Right renal cortex interstitium (tissue), 3 donors: ENCODE data around the gene MAEA. TPM values are rescaled to one million over a fixed set of nuclear protein-coding genes. Genes with fewer than 3 reads are reported as not detected.
"Not testable (repeated sequence)": the region's sequence is repeated elsewhere in the genome, so short reads cannot be mapped to it uniquely, and the experiment has no call there.

Source experiments
- DNase-seq, 3 donors: peaks; one replicate each; pipeline ENCODE4 v3.0.0-alpha.2; 2013; ENCODE audit warnings: low read depth in 3 of 3, low spot score in 2 of 3
- polyA plus RNA-seq, 3 donors: library from polyadenylated mRNA; unstranded; fragments of 120-200 nt; gene quantifications; one replicate each; pipeline ENCODE4 v1.2.1, GENCODE V29; 2013; ENCODE audit not compliant: insufficient read length in 3 of 3

The MAEA gene
- polyA plus RNA-seq, 3 donors: 58.5 to 58.6 (median 58.6) TPM

DNA sequence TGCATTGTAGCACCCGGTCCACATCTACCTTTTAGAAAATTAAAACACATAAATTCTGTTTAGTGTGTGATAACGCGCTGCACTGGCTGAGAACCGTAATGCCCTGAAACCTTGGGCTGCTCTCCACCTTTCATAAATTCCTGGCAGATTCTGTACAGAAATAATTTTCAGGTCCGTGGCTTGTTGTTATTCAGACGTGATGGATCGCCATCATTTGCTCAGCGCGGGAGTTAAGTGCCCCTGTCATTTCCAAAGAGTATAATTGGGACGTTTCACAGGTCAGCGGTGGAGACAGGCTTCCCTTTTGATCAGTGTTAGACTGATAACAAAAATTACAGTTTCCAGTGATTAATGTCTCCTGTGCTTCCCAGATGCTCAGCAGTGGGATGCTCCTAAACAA is 73.8 kb downstream of the MAEA start:
- DNase-seq: no peak

DNA sequence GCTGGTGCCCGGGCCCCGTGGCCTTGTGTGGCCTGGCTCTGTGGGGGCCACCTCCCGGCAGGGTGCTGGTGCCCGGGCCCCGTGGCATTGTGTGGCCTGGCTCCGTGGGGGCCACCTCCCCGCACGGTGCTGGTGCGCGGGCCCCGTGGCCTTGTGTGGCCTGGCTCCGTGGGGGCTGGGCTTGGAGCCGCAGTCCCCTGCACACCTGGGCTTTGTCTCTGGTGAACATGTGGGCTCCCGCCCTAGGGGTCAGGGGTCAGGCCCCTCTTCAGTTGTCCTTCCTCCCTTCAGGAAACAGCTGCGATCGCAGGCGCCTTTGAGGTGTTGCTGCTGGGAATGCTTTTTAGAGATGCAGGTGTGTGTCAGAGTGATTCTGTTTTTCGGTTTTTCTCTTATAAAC is 74.5 kb downstream of the MAEA start:
- no peak for DNase-seq

DNA sequence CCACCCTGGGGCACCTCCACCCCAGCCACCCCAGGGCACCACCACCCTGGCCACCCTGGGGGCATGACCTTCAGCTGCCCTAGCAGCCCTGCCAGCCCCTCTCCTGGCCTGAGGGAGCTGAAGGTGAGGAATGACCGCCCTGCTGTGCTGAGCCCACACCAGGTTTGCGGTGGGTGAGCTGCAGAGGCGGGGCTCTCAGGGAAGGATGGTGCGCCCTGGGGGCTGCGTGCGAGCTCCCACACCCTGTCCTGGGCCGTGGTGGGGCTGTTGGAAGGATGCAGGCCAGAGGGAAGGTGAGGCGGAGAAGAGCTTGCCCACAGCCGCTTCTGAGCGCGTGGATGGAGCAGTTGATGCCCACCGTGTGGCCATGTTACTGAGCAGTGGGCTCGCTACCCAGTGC is 75.1 kb downstream of the MAEA start:
- DNase-seq: no peak

DNA sequence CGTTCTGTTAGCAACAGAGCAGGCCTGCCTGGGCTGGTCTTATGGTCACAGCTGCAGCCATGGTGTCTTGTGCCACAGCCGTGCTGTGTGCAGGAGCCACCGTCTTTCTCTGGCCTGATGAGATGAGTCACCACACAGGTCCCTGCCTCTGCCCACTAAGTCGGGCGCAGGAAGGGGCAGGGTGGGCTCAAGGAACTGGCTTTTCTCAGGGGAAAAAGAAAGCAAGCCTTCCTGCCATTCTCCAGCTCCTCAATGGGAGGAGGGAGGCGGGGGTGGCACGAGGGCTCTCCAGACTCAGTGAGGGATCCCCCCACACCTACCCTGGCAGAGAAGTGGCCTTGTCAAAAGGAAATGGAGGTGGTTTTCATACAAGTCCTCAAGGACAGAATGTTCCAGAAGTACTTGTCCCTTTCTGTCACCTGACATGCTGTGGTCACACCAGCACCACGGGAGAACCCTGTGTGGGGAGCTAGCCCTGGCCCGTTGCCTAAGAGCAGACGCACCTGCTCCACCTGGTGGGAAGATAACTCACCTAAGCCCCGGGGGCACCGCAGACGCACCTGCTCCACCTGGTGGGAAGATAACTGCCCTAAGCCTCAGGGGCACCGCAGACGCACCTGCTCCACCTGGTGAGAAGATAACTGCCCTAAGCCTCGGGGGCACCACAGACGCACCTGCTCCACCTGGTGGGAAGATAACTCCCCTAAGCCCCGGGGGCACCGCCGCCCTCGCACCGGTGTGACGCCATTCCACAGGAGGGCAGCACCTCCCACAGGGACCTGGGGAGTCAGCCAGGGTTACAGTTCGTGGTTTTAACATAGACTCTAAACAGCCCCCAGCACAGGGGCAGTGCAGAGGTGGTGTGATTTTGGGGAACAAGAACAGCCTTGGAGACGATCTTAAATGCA is 75.8 kb downstream of the MAEA start:
- DNase-seq: no peak

DNA sequence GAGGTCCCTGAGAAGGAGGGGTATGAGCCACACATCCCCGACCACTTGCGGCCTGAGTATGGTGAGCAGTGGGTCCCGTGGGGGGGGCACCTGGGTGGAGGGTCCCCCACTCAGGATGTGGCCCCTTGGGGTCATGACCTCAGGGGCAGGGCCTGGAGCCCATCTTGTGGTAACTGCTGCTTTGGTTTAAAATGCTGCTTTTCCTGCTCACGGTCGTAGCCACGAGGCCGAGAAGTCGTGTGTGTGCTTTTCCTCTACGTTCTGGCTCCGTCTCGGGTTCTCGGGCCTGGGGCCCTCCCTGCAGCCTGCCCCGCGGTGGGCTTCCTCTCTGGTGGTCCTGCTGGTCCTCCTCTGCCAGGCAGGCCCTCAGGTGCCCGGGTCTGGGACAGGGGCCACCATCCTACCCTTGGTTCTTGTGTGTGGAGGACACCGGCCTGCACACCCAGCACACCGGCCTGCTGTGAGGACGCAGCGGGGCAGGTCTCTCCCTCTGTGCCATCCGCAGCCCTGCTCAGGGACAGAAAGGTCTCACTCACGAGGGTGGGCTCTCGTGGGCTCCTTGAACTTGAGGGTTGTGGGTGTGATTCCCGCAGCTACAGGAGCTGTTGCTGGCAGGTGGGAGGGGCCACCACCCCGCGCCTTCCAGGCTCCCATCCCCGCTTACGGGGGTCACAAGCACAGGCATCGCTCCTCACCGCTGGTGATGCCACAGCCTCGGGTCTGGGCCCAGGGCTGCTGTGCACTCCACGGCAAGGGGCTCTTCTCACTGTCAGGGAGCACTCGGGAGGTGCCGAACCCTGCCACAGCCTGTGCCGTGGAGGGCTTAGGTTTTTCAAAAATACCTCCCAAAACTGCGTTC is 76.9 kb downstream of the MAEA start:
- no peak for DNase-seq

DNA sequence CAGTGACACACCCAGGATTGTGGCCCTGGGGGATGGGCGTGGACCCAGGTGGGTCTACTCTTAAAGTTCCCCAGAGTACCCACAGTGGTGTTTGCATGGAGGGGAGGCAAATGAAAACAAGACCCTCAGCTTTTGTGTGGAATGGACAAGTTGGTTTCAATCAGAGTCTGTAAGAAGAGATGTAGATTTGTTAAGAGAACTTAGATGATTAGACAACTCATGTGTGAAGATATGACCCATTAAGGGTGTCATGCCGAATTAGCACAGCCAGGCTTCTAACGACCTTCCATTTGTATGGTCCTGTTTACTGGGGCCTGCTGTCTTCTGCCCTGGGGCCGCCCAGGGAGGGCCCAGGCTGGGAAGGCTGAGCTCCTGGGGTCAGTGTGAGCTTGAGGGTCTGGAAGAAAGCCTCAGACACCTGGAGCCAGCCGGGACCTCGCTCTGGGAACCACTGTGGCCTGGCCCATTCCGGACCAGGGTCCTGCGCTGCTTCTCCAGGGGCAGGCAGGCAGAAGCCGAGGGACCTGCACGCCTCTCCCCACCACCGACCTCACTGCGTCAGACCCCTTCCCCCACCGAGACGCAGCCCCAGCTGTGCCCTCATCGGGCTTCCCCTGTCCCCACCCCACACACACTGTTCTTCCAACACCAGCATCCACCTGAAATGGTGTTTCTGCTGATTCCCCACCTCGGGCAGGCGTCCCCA is 77.7 kb downstream of the MAEA start:
- no peak for DNase-seq

DNA sequence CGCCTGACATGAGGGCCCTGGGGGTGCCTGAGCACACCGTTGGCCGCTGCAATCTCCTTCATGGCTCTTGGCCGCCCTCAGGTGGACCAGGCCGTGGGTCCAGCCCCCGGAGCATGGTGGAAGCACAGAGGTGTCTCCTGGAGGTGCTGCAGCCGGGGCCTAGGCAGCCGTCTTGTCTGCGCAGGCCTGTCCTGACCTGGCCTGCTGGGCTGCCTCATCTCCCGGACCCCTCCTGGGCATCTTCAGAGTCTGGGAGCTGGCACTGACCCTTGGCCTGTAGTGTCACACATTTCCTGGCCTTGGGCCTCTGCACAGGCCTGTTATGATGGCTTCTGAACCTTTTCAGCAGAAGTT is 78.2 kb downstream of the MAEA start:
- DNase-seq: no peak

DNA sequence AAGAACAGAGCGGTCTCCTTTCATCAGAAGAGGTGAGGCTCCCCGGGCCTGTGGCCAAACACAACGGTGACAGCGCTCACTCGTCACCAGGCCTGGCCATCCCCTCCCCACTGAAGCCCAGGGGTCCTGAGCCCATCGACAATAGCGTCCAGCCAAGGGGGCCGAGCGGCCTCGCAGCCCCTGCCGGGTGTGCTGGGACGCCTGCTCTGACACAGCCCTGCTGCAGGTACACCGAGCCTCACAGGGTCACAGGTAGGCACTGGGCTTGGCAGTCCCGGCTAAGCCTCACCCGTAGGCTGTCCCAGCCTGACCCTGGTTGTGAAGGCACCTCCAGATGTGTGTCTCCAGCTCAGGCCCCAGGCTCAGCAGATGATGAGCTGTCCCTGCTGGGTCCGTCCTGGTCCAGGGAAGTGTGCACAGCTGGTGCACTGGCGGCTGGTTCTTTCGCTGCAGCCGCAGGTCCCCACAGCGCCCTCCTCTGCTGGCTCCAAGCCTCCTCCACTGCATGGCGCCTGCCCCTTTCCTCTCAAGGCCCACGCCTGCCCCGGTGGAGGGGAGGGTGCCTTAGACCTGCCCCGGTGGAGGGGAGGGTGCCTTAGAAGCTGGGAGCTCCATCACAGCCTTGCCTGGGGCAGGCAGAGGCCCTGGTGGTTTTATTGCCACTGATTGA is 78.9 kb downstream of the MAEA start:
- DNase-seq: no peak

DNA sequence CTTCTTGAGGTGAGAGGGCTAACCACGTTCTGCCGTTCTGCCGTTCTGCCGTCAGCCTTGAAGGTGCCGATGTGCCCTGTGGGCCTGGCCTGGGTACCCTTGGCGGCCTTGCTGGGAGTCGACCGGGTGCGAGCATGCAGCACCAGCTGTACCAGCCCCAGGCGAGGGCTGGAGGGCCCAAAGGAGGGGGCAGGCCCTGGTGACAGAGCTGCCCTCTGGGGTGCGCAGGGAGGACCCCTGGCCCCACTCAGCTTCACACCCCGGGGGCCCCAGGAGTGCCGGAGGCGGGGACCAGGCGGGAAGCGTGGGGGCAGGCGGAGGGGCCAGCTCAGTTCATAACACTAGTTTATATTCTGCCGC is 79.4 kb downstream of the MAEA start:
- DNase-seq: no peak

DNA sequence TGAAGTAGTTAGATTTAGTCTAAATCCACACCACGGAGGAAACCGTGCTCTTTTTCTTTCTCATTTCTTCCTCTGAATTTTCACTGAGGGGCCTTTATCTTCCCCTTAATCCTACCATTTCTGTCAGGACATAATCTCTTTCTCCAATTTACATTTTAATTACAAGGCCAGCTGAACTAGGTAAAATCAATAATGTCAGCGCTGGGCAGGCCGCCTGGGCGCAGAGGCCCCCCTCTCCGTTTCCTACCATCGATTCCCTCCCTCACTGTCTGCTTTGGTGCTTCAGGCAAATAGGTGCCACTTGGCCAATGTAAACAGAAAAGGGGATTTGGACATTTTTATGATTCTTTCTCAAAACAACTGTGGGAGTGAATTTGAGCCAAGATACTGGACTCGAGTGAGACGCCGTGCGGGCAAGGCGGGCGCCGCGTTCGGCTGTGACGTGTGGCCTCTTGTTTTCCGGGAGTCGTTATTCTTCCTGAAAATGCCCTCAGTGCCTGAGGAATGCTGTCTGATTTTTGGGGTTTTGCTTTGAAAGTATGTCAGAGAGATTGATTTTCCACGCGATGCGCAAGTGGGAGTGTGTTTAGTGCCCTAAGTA is 79.9 kb downstream of the MAEA start:
- no peak for DNase-seq

DNA sequence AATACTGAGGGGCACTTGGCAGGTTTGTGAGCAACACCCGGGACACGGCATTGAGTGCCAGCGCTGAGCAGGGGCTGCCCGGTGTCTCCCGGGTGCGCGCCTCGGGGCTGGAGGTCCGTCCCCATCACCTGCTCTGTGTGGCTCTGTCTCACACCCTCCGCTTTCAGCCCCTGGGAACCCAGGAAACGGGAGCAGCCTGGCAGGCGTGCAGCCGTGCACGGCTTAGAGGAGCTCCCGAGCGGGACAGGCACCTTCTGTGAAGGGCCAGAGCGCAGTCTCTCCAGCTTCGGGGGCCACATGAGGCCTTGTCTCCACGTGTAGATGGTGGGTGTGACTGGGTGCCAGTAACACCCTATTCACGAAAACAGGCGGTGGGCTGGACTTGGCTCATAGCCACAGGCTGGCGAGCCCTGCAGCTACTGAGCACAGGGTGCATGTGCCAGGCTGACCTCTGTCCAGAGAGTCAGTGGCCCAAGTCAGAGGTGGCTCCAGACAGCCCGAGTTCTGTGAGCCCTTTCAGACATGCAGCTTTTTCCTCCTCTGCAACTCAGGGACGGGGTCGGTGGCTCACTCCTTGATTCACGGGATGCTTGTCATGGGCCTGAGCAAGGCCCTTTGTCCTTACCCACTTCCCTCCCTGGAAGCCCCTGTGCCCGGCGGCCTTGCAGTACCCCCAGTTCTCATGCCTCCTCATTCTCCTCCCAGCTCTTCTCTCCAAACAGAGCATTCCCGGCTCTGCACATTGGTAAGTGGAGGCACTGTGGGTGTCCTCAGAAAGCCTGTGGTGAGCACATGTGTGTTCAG is 80.8 kb downstream of the MAEA start:
- no peak for DNase-seq

DNA sequence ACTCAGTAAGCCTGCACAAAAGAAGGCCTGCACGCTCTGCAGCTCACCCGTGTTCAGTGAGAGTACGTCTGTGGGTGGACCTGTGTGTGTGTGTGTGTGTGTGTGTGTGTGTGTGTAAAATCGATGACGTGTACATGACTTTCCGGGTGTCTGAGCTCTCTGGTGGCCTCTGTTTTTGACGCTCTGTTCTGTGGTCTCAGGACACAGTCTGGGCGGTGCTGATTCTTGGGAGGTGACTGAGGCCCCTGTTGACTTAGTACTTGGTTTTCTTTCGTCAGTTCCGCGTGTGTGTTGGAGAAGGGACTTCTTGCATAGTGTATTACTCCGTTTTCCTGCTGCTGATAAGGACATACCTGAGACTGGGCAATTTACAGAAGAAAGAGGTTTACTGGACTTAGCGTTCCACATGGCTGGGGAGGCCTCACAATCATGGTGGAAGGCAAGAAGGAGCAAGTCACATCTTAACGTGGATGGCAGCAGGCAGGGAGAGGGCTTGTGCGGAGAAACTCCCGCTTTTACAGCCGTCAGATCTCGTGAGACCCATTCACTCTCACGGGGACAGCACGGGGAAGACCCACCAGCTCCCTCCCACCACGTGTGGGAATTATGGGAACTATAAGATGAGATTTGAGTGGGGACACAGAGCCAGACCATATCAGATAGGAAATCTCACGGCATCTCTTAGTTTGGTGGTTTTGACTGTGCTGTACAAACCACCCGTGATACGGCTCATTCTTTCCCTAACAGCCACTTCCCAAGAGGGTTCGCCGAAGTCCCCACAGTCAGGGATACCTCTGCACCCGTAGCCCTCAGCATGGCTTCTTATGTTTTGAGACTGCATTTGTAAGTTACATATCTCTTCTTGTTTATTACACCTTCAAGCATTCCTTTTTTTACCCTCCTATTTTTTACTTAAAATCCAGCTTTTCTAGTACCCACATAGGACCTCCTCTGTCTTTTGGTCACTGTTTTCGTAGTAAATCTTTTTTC is 81.8 kb downstream of the MAEA start:
- DNase-seq: no peak

DNA sequence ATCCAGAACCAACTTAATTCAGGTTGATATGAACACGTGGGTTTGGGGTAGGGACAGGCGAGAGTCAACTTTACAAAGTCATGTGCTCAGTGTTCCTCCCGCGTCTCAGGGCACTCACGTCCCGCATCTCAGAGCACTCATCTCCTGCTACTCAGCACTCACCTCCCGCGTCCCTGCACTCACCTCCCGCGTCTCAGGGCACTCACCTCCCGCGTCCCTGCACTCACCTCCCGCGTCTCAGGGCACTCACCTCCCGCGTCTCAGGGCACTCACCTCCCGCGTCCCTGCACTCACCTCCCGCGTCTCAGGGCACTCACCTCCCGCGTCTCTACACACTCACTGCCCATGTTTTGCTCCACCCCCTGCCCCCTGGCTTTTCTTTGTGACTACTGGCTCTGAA is 82.9 kb downstream of the MAEA start:
- not testable (repeated sequence) for DNase-seq

DNA sequence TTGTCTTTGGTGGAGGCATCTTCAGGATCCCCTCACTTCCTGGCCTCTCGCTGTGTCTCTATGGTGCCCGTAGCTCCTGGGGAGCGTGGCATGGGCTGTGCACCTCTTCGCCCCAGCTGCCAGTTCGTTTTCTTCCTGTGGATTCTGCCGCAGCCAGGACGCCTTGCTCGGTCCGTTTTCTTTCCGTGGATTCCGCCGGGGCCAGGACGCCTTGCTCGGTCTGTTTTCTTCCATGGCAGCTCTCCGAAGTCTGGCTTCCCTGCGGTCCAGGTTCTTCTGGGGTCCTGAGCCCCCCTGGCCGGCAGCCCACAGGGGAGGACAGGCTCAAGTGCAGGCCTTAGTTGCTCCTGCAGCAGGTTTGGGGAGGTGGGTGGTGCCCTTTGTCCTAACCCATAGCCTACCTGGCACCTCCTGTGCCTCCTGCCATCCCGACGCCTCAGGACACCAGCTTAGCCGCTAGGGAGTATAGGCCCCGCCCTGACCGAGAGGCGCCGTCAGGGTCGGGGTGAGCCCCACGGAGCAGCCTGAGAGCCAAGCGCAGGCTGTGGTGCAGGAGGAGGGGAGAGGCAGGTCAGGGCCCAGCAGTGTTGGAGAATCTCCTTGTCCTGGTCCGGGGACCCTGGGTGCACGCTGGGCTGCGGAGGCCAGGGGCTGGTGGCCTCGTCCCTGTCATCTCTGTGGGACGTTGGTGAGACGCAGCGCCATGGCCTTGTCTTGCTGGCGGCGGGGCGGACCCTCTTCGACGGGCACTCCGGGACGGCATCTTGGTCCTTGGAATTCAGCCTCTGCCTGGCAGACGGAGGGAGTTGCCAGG is 84.4 kb downstream of the MAEA start:
- DNase-seq: no peak

DNA sequence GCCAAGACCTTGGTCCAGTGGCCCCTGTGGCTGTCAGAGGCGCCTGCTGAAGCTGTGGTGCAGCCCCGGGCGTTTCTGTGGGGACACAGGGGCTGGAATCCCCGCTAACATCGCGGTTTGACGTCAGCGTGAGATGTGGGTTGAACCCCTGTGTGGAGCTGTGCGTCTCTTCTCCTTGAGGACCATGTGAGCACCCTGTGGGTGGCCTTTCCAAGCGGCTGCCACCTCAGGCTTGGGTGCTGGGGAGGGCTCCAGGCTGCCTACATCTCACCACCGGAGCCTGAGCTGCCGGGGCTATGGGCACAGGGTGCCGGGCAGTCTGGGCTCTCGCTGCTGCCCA is 85.0 kb downstream of the MAEA start:
- no peak for DNase-seq

DNA sequence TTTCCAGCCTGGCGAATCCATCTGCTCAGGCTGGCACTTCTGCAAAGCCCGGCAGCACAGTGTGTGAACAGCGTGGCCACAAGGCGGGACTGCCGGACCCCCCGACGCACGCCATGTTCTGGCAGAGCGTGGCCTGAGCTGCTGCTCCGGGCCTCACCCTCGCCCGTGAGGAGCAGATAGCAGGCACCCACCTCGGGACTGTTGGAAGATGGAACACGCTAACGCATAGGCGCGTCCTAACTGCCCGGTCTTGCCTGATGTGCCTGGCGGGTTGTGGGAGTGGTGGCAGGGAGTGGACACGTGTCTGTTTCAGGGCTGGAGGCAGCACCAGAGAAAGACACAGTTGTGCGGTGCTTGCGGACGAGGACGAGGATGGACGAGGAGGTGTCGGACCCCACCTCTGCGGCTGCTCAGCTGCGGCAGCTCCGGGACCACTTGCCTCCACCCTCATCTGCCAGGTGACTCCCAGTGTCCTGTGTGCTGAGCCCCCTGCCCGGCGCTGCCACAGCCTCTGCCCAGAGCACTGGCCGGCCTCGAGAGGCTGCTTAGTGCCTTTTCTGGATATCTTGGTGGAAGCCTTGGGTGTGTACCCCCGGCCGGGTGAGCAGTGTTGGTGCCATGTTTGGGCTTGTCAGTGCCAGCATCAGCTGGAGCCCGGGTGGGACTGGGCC is 85.5 kb downstream of the MAEA start:
- DNase-seq: no peak

DNA sequence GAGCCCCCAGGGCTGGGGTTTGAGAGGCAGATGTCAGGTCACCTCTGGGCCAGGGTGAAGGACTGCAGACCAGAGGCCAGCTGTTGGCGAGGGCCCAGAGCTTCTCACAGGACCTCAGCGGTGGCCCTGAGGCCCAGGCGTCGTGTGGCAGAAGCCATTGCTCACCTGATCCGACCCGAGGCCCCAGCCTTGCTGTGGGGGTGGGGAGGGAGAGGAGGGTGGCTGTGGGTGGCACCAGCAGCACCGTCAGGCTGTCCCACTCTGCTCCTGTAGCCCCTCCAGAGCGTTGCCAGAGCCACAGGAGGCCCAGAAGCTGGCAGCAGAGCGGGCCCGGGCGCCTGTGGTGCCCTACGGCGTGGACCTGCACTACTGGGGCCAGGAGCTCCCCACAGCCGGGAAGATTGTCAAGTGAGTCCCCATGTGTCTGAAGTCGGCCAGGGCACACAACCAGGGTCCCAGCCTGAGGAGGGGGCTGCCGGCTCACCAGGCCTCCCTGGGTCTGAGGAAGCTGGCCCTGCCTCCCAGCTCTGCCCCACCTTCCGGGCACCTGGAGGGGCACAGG is 86.2 kb downstream of the MAEA start:
- no peak for DNase-seq
